Activated CD4-positive, alpha-beta T cell treated with anti-CD3 and anti-CD28 coated beads, Interleukin-2, amount 10 ng/mL, durations not matched to agents 7 days and 5 days (primary cell): Measurements from ENCODE around the gene PYGM. TPM values are rescaled to one million over a fixed set of nuclear protein-coding genes. Genes with fewer than 3 reads are reported as not detected.

Experiments
- CTCF ChIA-PET: fragments of 350-600 bp; sonication (Branson Sonifier 250); formaldehyde crosslinking; loops from one replicate; lab custom pipeline; 2021; ENCODE audit warnings: antibody characterized with exemption; lab: Charles Lee
- POLR2A ChIA-PET: fragments of 350-600 bp; sonication (Branson Sonifier 250); formaldehyde crosslinking; loops from one replicate; lab custom pipeline; 2021; ENCODE audit warnings: antibody characterized with exemption; lab: Charles Lee
- DNase-seq: peaks from one replicate; pipeline ENCODE4 v3.0.0-alpha.2; 2020
- H3K27ac Mint-ChIP-seq: one replicate; pipeline ENCODE4 v1.8.0; 2021; ENCODE audit warnings: mild to moderate bottlenecking, moderate library complexity, mixed read lengths
- H3K27me3 Mint-ChIP-seq: one replicate; pipeline ENCODE4 v1.8.0; 2021; ENCODE audit warnings: mixed read lengths
- H3K36me3 Mint-ChIP-seq: one replicate; pipeline ENCODE4 v1.8.0; 2021; ENCODE audit warnings: low read depth, mixed read lengths
- H3K4me1 Mint-ChIP-seq: one replicate; pipeline ENCODE4 v1.8.0; 2021; ENCODE audit warnings: mixed read lengths
- H3K4me3 Mint-ChIP-seq: one replicate; pipeline ENCODE4 v1.8.0; 2021; ENCODE audit warnings: mild to moderate bottlenecking, moderate library complexity, mixed read lengths
- H3K9me3 Mint-ChIP-seq: one replicate; pipeline ENCODE4 v1.8.0; 2021; ENCODE audit warnings: mixed read lengths
- total RNA-seq, 2 experiments: library from RNA; stranded (reverse); gene quantifications; one replicate each; pipeline ENCODE4 v1.2.3, GENCODE V29; 2021

Gene PYGM
- total RNA-seq, 2 experiments from 2014 or later, result 3.9 to 4.3 TPM

GRCh38 chr11:64763526-64764039 lies 3.8 kb upstream of the PYGM start:
- Mint-ChIP-seq H3K4me3 (peak overlapping the region; percentile 76), H3K4me1 (peaks cover 90% of the 10 kb centered on the region), H3K9me3 (no peaks in the 10 kb centered on the region), H3K27me3 (no peaks in the 10 kb centered on the region), H3K36me3 (peaks cover 76% of the 10 kb centered on the region), H3K27ac (peak overlapping the region; percentile 94)
- CTCF ChIA-PET, result interaction anchor here (0.7 to 5.7 kb wide), 9 partner anchors 9 to 113 kb away, joined by 3 to 51 read pairs (median 3); partner anchors contain the start of genes RASGRP2 and SF1
- POLR2A ChIA-PET, result interaction anchor here (0.9 kb wide), 1 partner anchor 18 kb away, joined by 3 read pairs; no protein-coding TSS in a partner anchor
- DNase-seq, result no peak

GRCh38 chr11:64762674-64763525 lies 3.1 kb upstream of the PYGM start:
- H3K4me3 Mint-ChIP-seq, result peak overlapping the region; percentile 64
- ChIA-PET CTCF (interaction anchor here (0.6 to 5.7 kb wide), 8 partner anchors 8 to 1459 kb away, joined by 3 to 51 read pairs (median 4); partner anchors contain the start of genes RASGRP2 and SF1), POLR2A (interaction anchor here (0.7 to 0.9 kb wide), 2 partner anchors 18 to 107 kb away, joined by 3 read pairs; no protein-coding TSS in a partner anchor)
- DNase-seq, result peak; percentile 47
- H3K36me3 Mint-ChIP-seq, result peaks cover 69% of the 10 kb centered on the region
- peaks cover 83% of the 10 kb centered on the region for H3K4me1 Mint-ChIP-seq
- no peaks in the 10 kb centered on the region for H3K9me3 Mint-ChIP-seq
- H3K27me3 Mint-ChIP-seq, result no peaks in the 10 kb centered on the region
- H3K27ac Mint-ChIP-seq, result peak overlapping the region; percentile 94

GRCh38 chr11:64762277-64762673 lies 2.5 kb upstream of the PYGM start:
- CTCF ChIA-PET, result interaction anchor here (0.6 to 5.7 kb wide), 5 partner anchors 11 to 1460 kb away, joined by 3 to 51 read pairs (median 7); partner anchors contain the start of genes RASGRP2 and SF1
- peak overlapping the region; percentile 64 for H3K4me3 Mint-ChIP-seq
- H3K4me1 Mint-ChIP-seq, result peaks cover 79% of the 10 kb centered on the region
- peaks cover 63% of the 10 kb centered on the region for H3K36me3 Mint-ChIP-seq
- no peak for DNase-seq
- peak overlapping the region; percentile 94 for H3K27ac Mint-ChIP-seq
- POLR2A ChIA-PET, result interaction anchor here (0.7 kb wide), 1 partner anchor 108 kb away, joined by 3 read pairs; no protein-coding TSS in a partner anchor
- no peaks in the 10 kb centered on the region for H3K27me3 Mint-ChIP-seq
- H3K9me3 Mint-ChIP-seq, result no peaks in the 10 kb centered on the region

GRCh38 chr11:64760759-64761420 lies 1.1 kb upstream of the PYGM start:
- Mint-ChIP-seq H3K36me3 (peaks cover 53% of the 10 kb centered on the region), H3K4me3 (peak overlapping the region; percentile 52)

GRCh38 chr11:64759131-64759721 lies 548 bp downstream of the PYGM start:
- peaks cover 38% of the 10 kb centered on the region for H3K36me3 Mint-ChIP-seq
- CTCF ChIA-PET, result interaction anchor here (1.0 to 1.8 kb wide), 3 partner anchors 9 to 15 kb away, joined by 5 to 9 read pairs (median 5); partner anchors contain the start of gene RASGRP2
- H3K4me3 Mint-ChIP-seq, result no peak overlapping the region
- no peaks in the 10 kb centered on the region for H3K27me3 Mint-ChIP-seq
- POLR2A ChIA-PET, result no interaction called here
- no peak for DNase-seq
- H3K4me1 Mint-ChIP-seq, result peaks cover 55% of the 10 kb centered on the region
- H3K9me3 Mint-ChIP-seq, result no peaks in the 10 kb centered on the region
- peak overlapping the region; percentile 82 for H3K27ac Mint-ChIP-seq

More at GRCh38 chr11:64760759-64761420, 1.1 kb upstream of the PYGM start:
- ChIA-PET POLR2A (no interaction called here), CTCF (interaction anchor here (0.5 to 5.7 kb wide), 9 partner anchors 8 to 659 kb away, joined by 3 to 51 read pairs (median 3); partner anchors contain the start of gene RASGRP2)
- peak overlapping the region; percentile 94 for H3K27ac Mint-ChIP-seq
- H3K4me1 Mint-ChIP-seq, result peaks cover 71% of the 10 kb centered on the region
- DNase-seq, result no peak
- H3K9me3 Mint-ChIP-seq, result no peaks in the 10 kb centered on the region
- H3K27me3 Mint-ChIP-seq, result no peaks in the 10 kb centered on the region

GRCh38 chr11:64758330-64759079 lies 1.3 kb downstream of the PYGM start:
- CTCF ChIA-PET, result interaction anchor here (0.6 kb wide), 1 partner anchor 11 kb away, joined by 4 read pairs; no protein-coding TSS in a partner anchor

GRCh38 chr11:64757549-64758329 lies 2.0 kb downstream of the PYGM start:
- POLR2A ChIA-PET, result no interaction called here
- Mint-ChIP-seq H3K27ac (no peak overlapping the region), H3K4me3 (no peak overlapping the region), H3K27me3 (no peaks in the 10 kb centered on the region), H3K4me1 (peaks cover 41% of the 10 kb centered on the region), H3K9me3 (no peaks in the 10 kb centered on the region), H3K36me3 (peaks cover 26% of the 10 kb centered on the region)
- CTCF ChIA-PET, result interaction anchor here (0.6 to 1.7 kb wide), 2 partner anchors 10 to 15 kb away, joined by 3 to 4 read pairs; no protein-coding TSS in a partner anchor
- DNase-seq, result no peak

More at GRCh38 chr11:64758330-64759079, 1.3 kb downstream of the PYGM start:
- Mint-ChIP-seq H3K27ac (peak overlapping the region; percentile 82), H3K9me3 (no peaks in the 10 kb centered on the region), H3K4me1 (peaks cover 48% of the 10 kb centered on the region), H3K4me3 (no peak overlapping the region), H3K36me3 (peaks cover 33% of the 10 kb centered on the region), H3K27me3 (no peaks in the 10 kb centered on the region)
- DNase-seq, result no peak
- POLR2A ChIA-PET, result no interaction called here

- Mint-ChIP-seq H3K4me1 (peaks cover 35% of the 10 kb centered on the region), H3K9me3 (no peaks in the 10 kb centered on the region), H3K4me3 (no peak overlapping the region), H3K27ac (no peak overlapping the region), H3K36me3 (peaks cover 23% of the 10 kb centered on the region), H3K27me3 (no peaks in the 10 kb centered on the region)
- CTCF ChIA-PET, result interaction anchor here (2.4 kb wide), 1 partner anchor 13 kb away, joined by 10 read pairs; the partner anchor contains the start of gene RASGRP2
- POLR2A ChIA-PET, result no interaction called here
- no peak for DNase-seq
Measured at GRCh38 chr11:64755681-64756361, 4.0 kb downstream of the PYGM start.

GRCh38 chr11:64754919-64755662 lies 4.7 kb downstream of the PYGM start:
- Mint-ChIP-seq H3K4me1 (peaks cover 35% of the 10 kb centered on the region), H3K36me3 (peaks cover 26% of the 10 kb centered on the region), H3K27ac (no peak overlapping the region), H3K9me3 (no peaks in the 10 kb centered on the region), H3K27me3 (no peaks in the 10 kb centered on the region), H3K4me3 (no peak overlapping the region)
- POLR2A ChIA-PET, result no interaction called here
- CTCF ChIA-PET, result interaction anchor here (1.0 to 2.4 kb wide), 2 partner anchors 8 to 12 kb away, joined by 4 to 10 read pairs; partner anchors contain the start of gene RASGRP2
- DNase-seq, result no peak
